Uterus (tissue), 4 donors: ENCODE measurements around the gene JMJD6. TPM values are rescaled to one million over a fixed set of nuclear protein-coding genes. Genes with fewer than 3 reads are reported as not detected.

Experiments used
- DNase-seq, 2 donors: peaks; one replicate each; pipeline ENCODE4 v3.0.0-alpha.2; 2019 to 2020
- H3K27ac ChIP-seq, 2 donors: fragments of 200-600 bp; sonication (generic); 1 replicate in 1 of 2; 2 replicates in 1 of 2; pipeline ENCODE4 v1.5.1; 2016 to 2018
- H3K27me3 ChIP-seq, 2 donors: fragments of 200-600 bp; sonication (generic); one replicate each; pipeline ENCODE4 v1.5.1; 2018 to 2019; ENCODE audit warnings: control low read depth in 1 of 2
- H3K36me3 ChIP-seq, 2 donors: fragments of 200-600 bp; sonication (generic); one replicate each; pipeline ENCODE4 v1.5.1; 2019; ENCODE audit warnings: control low read depth in 1 of 2
- H3K4me1 ChIP-seq, 2 donors: fragments of 200-600 bp; sonication (generic); one replicate each; pipeline ENCODE4 v1.5.1; 2018 to 2019; ENCODE audit warnings: control low read depth in 1 of 2
- H3K4me3 ChIP-seq, 2 donors: fragments of 200-600 bp; sonication (generic); 1 replicate in 1 of 2; 2 replicates in 1 of 2; pipeline ENCODE4 v1.5.1; 2018 to 2019; ENCODE audit warnings: mild to moderate bottlenecking in 1 of 2
- H3K9me3 ChIP-seq, 2 donors: fragments of 200-600 bp; sonication (generic); one replicate each; pipeline ENCODE4 v1.5.1; 2019; ENCODE audit warnings: control low read depth in 1 of 2
- POLR2A ChIP-seq, 2 donors: fragments of 450-650 bp; IDR thresholded peaks; one replicate each; pipeline ENCODE4 v1.6.1; 2016; ENCODE audit warnings: antibody characterized with exemption in 2 of 2, mild to moderate bottlenecking in 1 of 2, moderate library complexity in 1 of 2
- intact Hi-C: fragments of 100-400 bp; cut with DNase I; formaldehyde crosslinking; loops from one replicate; pipeline ENCODE4 v1.15.1; 2023; ENCODE audit warnings: low total_unique reads
- total RNA-seq, 4 donors: library from RNA; depleted of rRNA in 3 of 4; stranded (reverse); fragments of >200 nt in 3 of 4; gene quantifications; one replicate each; pipeline versions ENCODE4 v1.1.0 to v1.2.4, GENCODE V29; 2014 to 2023
- TF ChIP-seq, protein P1 (sequence below), 4 experiments: fragments of 200-600 bp in 2 of 4; fragments of 450-650 bp in 2 of 4; sonication (generic) in 2 of 4; IDR thresholded peaks; one replicate each; pipeline ENCODE4 v1.5.1; 2016 to 2019; ENCODE audit warnings: antibody characterized with exemption in 4 of 4, mild to moderate bottlenecking in 2 of 4, moderate library complexity in 1 of 4
- donor health status: DM: yes; HTN: yes; CAD: no.

The JMJD6 gene
- total RNA-seq, 4 donors from 2014 or later, result 5.9 to 40.8 (median 21.2) TPM

DNA sequence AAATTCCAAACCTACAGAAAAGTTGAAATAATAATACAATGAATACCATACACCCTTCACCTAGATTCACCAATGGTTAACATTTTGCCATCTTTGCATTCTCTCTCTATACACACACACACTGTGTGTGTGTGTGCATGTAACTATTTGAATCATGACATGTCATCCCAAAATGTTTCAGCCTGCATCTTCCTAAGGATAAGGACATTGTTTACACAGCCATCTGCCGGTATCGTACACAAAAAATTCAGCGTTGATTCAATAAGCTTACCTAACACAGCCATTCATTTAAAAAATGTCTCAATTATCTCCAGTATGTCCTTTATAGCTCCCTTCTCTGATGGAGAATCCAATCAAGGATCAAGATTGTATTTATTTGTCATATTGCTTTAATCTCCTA, 19.6 kb downstream of the JMJD6 start:
- Histone ChIP-seq H3K4me3 (no peak overlapping the region), H3K9me3 (no peaks in the 10 kb centered on the region), H3K27ac (no peak overlapping the region), H3K27me3 (no peaks in the 10 kb centered on the region), H3K4me1 (peaks cover 0 to 10% of the 10 kb centered on the region in 2 donors), H3K36me3 (no peaks in the 10 kb centered on the region)
- intact Hi-C loops, result no loop called here
- TF ChIP-seq, protein P1, sequence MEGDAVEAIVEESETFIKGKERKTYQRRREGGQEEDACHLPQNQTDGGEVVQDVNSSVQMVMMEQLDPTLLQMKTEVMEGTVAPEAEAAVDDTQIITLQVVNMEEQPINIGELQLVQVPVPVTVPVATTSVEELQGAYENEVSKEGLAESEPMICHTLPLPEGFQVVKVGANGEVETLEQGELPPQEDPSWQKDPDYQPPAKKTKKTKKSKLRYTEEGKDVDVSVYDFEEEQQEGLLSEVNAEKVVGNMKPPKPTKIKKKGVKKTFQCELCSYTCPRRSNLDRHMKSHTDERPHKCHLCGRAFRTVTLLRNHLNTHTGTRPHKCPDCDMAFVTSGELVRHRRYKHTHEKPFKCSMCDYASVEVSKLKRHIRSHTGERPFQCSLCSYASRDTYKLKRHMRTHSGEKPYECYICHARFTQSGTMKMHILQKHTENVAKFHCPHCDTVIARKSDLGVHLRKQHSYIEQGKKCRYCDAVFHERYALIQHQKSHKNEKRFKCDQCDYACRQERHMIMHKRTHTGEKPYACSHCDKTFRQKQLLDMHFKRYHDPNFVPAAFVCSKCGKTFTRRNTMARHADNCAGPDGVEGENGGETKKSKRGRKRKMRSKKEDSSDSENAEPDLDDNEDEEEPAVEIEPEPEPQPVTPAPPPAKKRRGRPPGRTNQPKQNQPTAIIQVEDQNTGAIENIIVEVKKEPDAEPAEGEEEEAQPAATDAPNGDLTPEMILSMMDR (IDR thresholded peaks at IDR 0.05), result no peak
- TF ChIP-seq POLR2A (IDR thresholded peaks at IDR 0.05), result no peak
- DNase-seq, result no peak

GRCh38 chr17:76704805-76705204, 21.6 kb downstream of the JMJD6 start:
- DNase-seq, result no peak
- no peak for TF ChIP-seq POLR2A (IDR thresholded peaks at IDR 0.05)
- TF ChIP-seq, protein P1 (IDR thresholded peaks at IDR 0.05), result no peak
- peak overlapping the region; percentile 41 to 50 for H3K27ac ChIP-seq
- peaks cover 0 to 14% of the 10 kb centered on the region in 2 donors for H3K4me1 ChIP-seq
- H3K27me3 ChIP-seq, result no peaks in the 10 kb centered on the region
- no peaks in the 10 kb centered on the region for H3K9me3 ChIP-seq
- no peaks in the 10 kb centered on the region for H3K36me3 ChIP-seq
- intact Hi-C loops, result no loop called here
- no peak overlapping the region for H3K4me3 ChIP-seq

DNA sequence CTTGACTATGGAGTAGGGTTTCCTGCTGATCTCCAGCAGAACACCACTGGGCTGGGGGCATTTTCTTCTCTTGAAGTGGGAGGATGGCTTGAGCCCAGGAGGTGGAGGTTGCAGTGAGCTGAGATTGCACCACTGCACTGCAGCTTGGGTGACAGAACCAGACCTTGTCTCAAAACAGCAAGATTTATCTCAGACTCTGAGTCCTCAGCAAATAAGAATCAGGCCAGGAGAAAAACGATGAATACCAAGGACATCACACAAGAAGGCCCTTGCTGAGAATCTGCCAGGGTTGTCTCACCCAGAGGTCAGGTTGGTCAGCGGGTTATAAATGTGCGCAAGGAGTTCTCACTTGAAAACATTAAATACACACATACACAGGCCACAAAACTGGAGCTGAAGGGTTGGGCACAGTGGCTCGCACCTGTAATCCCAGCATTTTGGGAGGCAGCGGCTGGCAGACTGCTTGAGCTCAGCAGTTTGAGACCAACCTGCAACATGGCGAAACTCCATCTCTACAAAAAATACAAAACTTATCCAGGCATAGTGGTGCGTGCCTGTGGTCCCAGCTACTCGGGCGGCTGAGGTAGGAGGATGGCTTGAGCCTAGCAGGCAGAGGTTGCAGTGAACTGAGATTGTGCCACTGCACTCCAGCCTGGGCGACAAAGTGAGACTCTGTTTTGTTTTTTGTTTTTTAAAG, 23.3 kb downstream of the JMJD6 start:
- Histone ChIP-seq H3K27ac (peak overlapping the region in 1 of 2 donors; percentile 90), H3K4me3 (no peak overlapping the region), H3K36me3 (no peaks in the 10 kb centered on the region), H3K27me3 (no peaks in the 10 kb centered on the region), H3K9me3 (no peaks in the 10 kb centered on the region), H3K4me1 (peaks cover 0 to 15% of the 10 kb centered on the region in 2 donors)
- intact Hi-C loops, result no loop called here
- DNase-seq, result no peak
- TF ChIP-seq, protein P1 (IDR thresholded peaks at IDR 0.05), result no peak
- TF ChIP-seq POLR2A (IDR thresholded peaks at IDR 0.05), result no peak

GRCh38 chr17:76702076-76702475, 24.3 kb downstream of the JMJD6 start:
- no peaks in the 10 kb centered on the region for H3K27me3 ChIP-seq
- H3K9me3 ChIP-seq, result no peaks in the 10 kb centered on the region
- no peak overlapping the region for H3K4me3 ChIP-seq
- DNase-seq, result no peak
- intact Hi-C loops, result no loop called here
- peaks cover 0 to 24% of the 10 kb centered on the region in 2 donors for H3K4me1 ChIP-seq
- H3K36me3 ChIP-seq, result no peaks in the 10 kb centered on the region
- no peak for TF ChIP-seq POLR2A (IDR thresholded peaks at IDR 0.05)
- TF ChIP-seq, protein P1 (IDR thresholded peaks at IDR 0.05), result no peak
- H3K27ac ChIP-seq, result peak overlapping the region; percentile 90 to 96

GRCh38 chr17:76701471-76701967, 24.9 kb downstream of the JMJD6 start:
- intact Hi-C loops, result no loop called here

More at GRCh38 chr17:76701471-76701967, 24.9 kb downstream of the JMJD6 start:
- Histone ChIP-seq H3K27me3 (no peaks in the 10 kb centered on the region), H3K9me3 (no peaks in the 10 kb centered on the region), H3K4me3 (peak overlapping the region in 1 of 2 donors; percentile 18), H3K4me1 (peaks cover 4 to 30% of the 10 kb centered on the region in 2 donors), H3K27ac (peak overlapping the region; percentile 90 to 96), H3K36me3 (no peaks in the 10 kb centered on the region)
- no peak for DNase-seq
- no peak for TF ChIP-seq POLR2A (IDR thresholded peaks at IDR 0.05)
- TF ChIP-seq, protein P1 (IDR thresholded peaks at IDR 0.05), result no peak
